ENCODE measurements around the gene A2ML1. TPM values are rescaled to one million over a fixed set of nuclear protein-coding genes. Genes with fewer than 3 reads are reported as not detected.

A2ML1 gene
- total and polyA plus RNA-seq, 2 of the 4 experiments (the other 2 are of a cell fraction) = not detected

GRCh38 chr12:8831116-8831515 is 8.7 kb downstream of the A2ML1 start:
- Histone ChIP-seq H2BK120ac (ENCODE audit: low read depth, low read length) (no peak overlapping the region), H2AK5ac (ENCODE audit: low read depth, low read length) (no peak overlapping the region), H3K27ac (ENCODE audit: insufficient read depth, low read length) (no peak overlapping the region), H2BK20ac (ENCODE audit: low read depth, low read length) (no peak overlapping the region), H4K8ac (ENCODE audit: low read depth in 2 of 2, low read length in 2 of 2) (no peak overlapping the region), H3K4me3 (ENCODE audit: insufficient read depth, low read depth, low read length) (no peak overlapping the region), H3K9me1 (ENCODE audit: insufficient read depth, low read length) (no peaks in the 10 kb centered on the region), H3K9ac (ENCODE audit: low read depth, low read length) (no peak overlapping the region), H4K5ac (ENCODE audit: low read depth, low read length) (no peak overlapping the region), H3K23ac (ENCODE audit: low read depth, low read length) (no peak overlapping the region), H3K36me3 (ENCODE audit: control insufficient read depth, insufficient read depth, low read length) (no peaks in the 10 kb centered on the region), H3K4me2 (ENCODE audit: low read depth, low read length) (no peak overlapping the region), H3K9me3 (ENCODE audit: control insufficient read depth, insufficient read depth, low read length) (no peaks in the 10 kb centered on the region), H2AFZ (replicated peaks; ENCODE audit: low read length, poor library complexity) (no peak overlapping the region), H3K56ac (ENCODE audit: extremely low read depth, insufficient read depth, low read length) (no peak overlapping the region), H2BK15ac (ENCODE audit: low read depth, low read length) (no peak overlapping the region), H2BK5ac (ENCODE audit: low read depth, low read length, poor library complexity, severe bottlenecking) (no peak overlapping the region), H3K18ac (ENCODE audit: low read depth, low read length) (no peak overlapping the region), H4K91ac (ENCODE audit: insufficient read depth, low read depth, low read length) (no peak overlapping the region), H3K79me1 (ENCODE audit: low read depth in 1 of 2, low read length in 2 of 2) (no peaks in the 10 kb centered on the region), H3K27me3 (ENCODE audit: control insufficient read depth, insufficient read depth, low read length) (no peaks in the 10 kb centered on the region), H3K4me1 (ENCODE audit: control insufficient read depth, insufficient read depth, low read length) (no peaks in the 10 kb centered on the region), H3K4ac (ENCODE audit: low read depth, low read length) (no peak overlapping the region), H2AK9ac (replicated peaks; ENCODE audit: low read depth, low read length, poor library complexity) (no peak overlapping the region), H3K14ac (replicated peaks; ENCODE audit: low read depth, low read length) (no peak overlapping the region), H4K20me1 (ENCODE audit: insufficient read depth, low read length) (no peaks in the 10 kb centered on the region)
- dilution Hi-C loops (cut with HindIII; ENCODE audit: low sequenced_read_pairs, unreplicated experiment) = no loop called here
- CTCF ChIA-PET = interaction anchor here (0.6 kb wide), 1 partner anchor 143 kb away, joined by 3 read pairs; no protein-coding TSS in a partner anchor
- in situ Hi-C loops (cut with MboI; ENCODE audit: low sequenced_read_pairs) = no loop called here
- ATAC-seq (ENCODE audit: low read depth) (no peak), DNase-seq (no peak)
- WGBS, 2 experiments (ENCODE audit: extremely low coverage in 2 of 2, insufficient read length in 1 of 2) = 60% methylated on average over 3 of the region's 9 CpGs; no CpG with 5 or more reads in 1 of the 2 experiments
- intact Hi-C loops (cut with micrococcal nuclease) = no loop called here
- POLR2A ChIA-PET (ENCODE audit: unreplicated experiment) = no interaction called here
- TF ChIP-seq MAZ (IDR thresholded peaks at IDR 0.05; ENCODE audit: borderline replicate concordance, low read depth, low read length) = no peak
- no peak for TF ChIP-seq RCOR1 (IDR thresholded peaks at IDR 0.05; ENCODE audit: insufficient replicate concordance, low read length)
- no peak for TF ChIP-seq SMC3 (IDR thresholded peaks at IDR 0.05; ENCODE audit: low read depth, low read length)
- no peak for TF ChIP-seq CTCF (conservative IDR thresholded peaks at IDR 0.05; ENCODE audit: low read depth, low read length)
- TF ChIP-seq USF2 (IDR thresholded peaks at IDR 0.05; ENCODE audit: low read depth, low read length) = no peak
- TF ChIP-seq CEBPB (IDR thresholded peaks at IDR 0.05; ENCODE audit: low read depth, low read length) = no peak
- no peak for TF ChIP-seq RFX5 (IDR thresholded peaks at IDR 0.05; ENCODE audit: low read depth, low read length)
- TF ChIP-seq RAD21 (IDR thresholded peaks at IDR 0.05; ENCODE audit: low read length) = no peak
- no peak for TF ChIP-seq POLR2A (IDR thresholded peaks at IDR 0.05; ENCODE audit: low read depth, low read length)
- no peak for TF ChIP-seq MAFK (IDR thresholded peaks at IDR 0.05; ENCODE audit: low read depth, low read length)
- TF ChIP-seq CHD1 (IDR thresholded peaks at IDR 0.05; ENCODE audit: low read depth, low read length) = no peak
- BruUV-seq (replicated peaks) = no TSS peak
